Measurements from ENCODE around the gene NUDT13. TPM values are rescaled to one million over a fixed set of nuclear protein-coding genes. Genes with fewer than 3 reads are reported as not detected.

The NUDT13 gene
- total and polyA plus RNA-seq, 2 of the 4 experiments (the other 2 are of a cell fraction), result 0.90 to 1.7 TPM

- TF ChIP-seq NFE2L2 (IDR thresholded peaks at IDR 0.05; ENCODE audit: low read depth, low read length) (no peak), CHD1 (IDR thresholded peaks at IDR 0.05; ENCODE audit: low read depth, low read length) (no peak)
Measured at GRCh38 chr10:73076360-73077183, 33.7 kb upstream of the NUDT13 start (continued).

DNA sequence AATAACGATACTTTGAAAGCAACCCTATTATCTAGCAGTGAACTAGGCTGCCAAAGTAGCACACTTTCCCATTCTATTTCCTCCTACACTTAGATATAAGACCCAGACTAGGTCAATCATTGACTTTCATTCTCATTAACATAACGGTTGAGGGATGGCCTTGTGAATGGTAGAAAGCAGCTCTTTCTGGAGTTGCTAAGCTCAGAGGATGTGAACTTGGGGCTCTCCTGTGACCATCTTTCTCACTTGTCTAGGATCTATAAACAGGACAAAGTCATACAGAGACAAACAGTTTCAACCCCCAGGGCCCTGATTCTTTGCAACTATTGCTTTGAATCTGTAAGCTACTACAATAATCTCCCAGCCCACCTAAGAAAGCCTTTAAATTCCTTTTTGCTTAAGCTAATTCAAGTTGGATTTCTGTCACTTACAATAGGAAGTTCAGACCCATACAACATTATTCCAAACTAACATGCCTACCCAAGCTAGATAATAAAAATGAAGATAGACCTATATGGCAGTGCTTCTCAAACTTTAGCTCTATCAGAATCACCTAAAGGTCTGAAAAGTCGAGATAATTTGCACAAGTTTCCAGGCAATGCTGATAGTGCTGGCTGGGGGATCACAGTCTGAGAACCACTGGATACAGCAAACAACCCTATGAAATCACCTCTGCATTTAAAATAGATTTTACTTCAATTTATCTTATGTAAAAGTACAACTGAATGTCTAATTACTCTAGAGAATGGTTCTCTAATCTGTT is 30.3 kb upstream of the NUDT13 start:
- Histone ChIP-seq H2BK20ac (ENCODE audit: low read depth, low read length) (no peak overlapping the region), H2BK5ac (ENCODE audit: low read depth, low read length, poor library complexity, severe bottlenecking) (no peak overlapping the region), H3K36me3 (ENCODE audit: control insufficient read depth, insufficient read depth, low read length) (peaks cover 4% of the 10 kb centered on the region; the same call in 1 of the 2 replicates), H3K9me3 (ENCODE audit: control insufficient read depth, insufficient read depth, low read length) (no peaks in the 10 kb centered on the region), H3K9ac (ENCODE audit: low read depth, low read length) (no peak overlapping the region), H3K14ac (replicated peaks; ENCODE audit: low read depth, low read length) (no peak overlapping the region), H3K4me3 (ENCODE audit: insufficient read depth, low read depth, low read length) (no peak overlapping the region), H4K91ac (ENCODE audit: insufficient read depth, low read depth, low read length) (no peak overlapping the region), H3K4me2 (ENCODE audit: low read depth, low read length) (no peak overlapping the region), H3K56ac (ENCODE audit: extremely low read depth, insufficient read depth, low read length) (no peak overlapping the region), H4K8ac (ENCODE audit: low read depth in 2 of 2, low read length in 2 of 2) (no peak overlapping the region), H2BK120ac (ENCODE audit: low read depth, low read length) (no peak overlapping the region), H4K5ac (ENCODE audit: low read depth, low read length) (no peak overlapping the region), H4K20me1 (ENCODE audit: insufficient read depth, low read length) (peaks cover 81% of the 10 kb centered on the region), H2AK5ac (ENCODE audit: low read depth, low read length) (no peak overlapping the region), H3K79me1 (ENCODE audit: low read depth in 1 of 2, low read length in 2 of 2) (peaks cover 3 to 70% of the 10 kb centered on the region in 2 experiments), H3K18ac (ENCODE audit: low read depth, low read length) (no peak overlapping the region), H3K27me3 (ENCODE audit: control insufficient read depth, insufficient read depth, low read length) (no peaks in the 10 kb centered on the region), H2AFZ (replicated peaks; ENCODE audit: low read length, poor library complexity) (no peak overlapping the region), H3K23ac (ENCODE audit: low read depth, low read length) (no peak overlapping the region), H3K4me1 (ENCODE audit: control insufficient read depth, insufficient read depth, low read length) (peaks cover 7% of the 10 kb centered on the region; the same call in 1 of the 2 replicates), H3K9me1 (ENCODE audit: insufficient read depth, low read length) (peaks cover 7% of the 10 kb centered on the region), H2AK9ac (replicated peaks; ENCODE audit: low read depth, low read length, poor library complexity) (no peak overlapping the region), H3K27ac (ENCODE audit: insufficient read depth, low read length) (no peak overlapping the region), H3K4ac (ENCODE audit: low read depth, low read length) (no peak overlapping the region), H2BK15ac (ENCODE audit: low read depth, low read length) (no peak overlapping the region)
- BruUV-seq (replicated peaks), result no TSS peak
- in situ Hi-C loops (cut with MboI; ENCODE audit: low sequenced_read_pairs) (no loop called here), intact Hi-C loops (cut with micrococcal nuclease) (no loop called here), dilution Hi-C loops (cut with HindIII; ENCODE audit: low sequenced_read_pairs, unreplicated experiment) (no loop called here)
- DNase-seq (no peak), ATAC-seq (ENCODE audit: low read depth) (no peak)
- POLR2A ChIA-PET (ENCODE audit: unreplicated experiment), result interaction anchor here (0.6 kb wide), 1 partner anchor 418 kb away, joined by 9 read pairs; no protein-coding TSS in a partner anchor
- WGBS, 2 experiments (ENCODE audit: extremely low coverage in 2 of 2, insufficient read length in 1 of 2), result no CpG with 5 or more reads among the region's 3 CpGs
- CTCF ChIA-PET, result no interaction called here
- TF ChIP-seq MAFK (IDR thresholded peaks at IDR 0.05; ENCODE audit: low read depth, low read length), result no peak
- no peak for TF ChIP-seq RFX5 (IDR thresholded peaks at IDR 0.05; ENCODE audit: low read depth, low read length)
- no peak for TF ChIP-seq MAZ (IDR thresholded peaks at IDR 0.05; ENCODE audit: borderline replicate concordance, low read depth, low read length)
- TF ChIP-seq FOS (IDR thresholded peaks at IDR 0.05; ENCODE audit: low read depth, low read length), result no peak
- TF ChIP-seq BHLHE40 (IDR thresholded peaks at IDR 0.05; ENCODE audit: low read depth, low read length), result no peak
- TF ChIP-seq SMC3 (IDR thresholded peaks at IDR 0.05; ENCODE audit: low read depth, low read length), result no peak
- no peak for TF ChIP-seq MXI1 (IDR thresholded peaks at IDR 0.05; ENCODE audit: borderline replicate concordance, low read depth, low read length)
- no peak for TF ChIP-seq CTCF (conservative IDR thresholded peaks at IDR 0.05; ENCODE audit: low read depth, low read length)
- TF ChIP-seq NFE2L2 (IDR thresholded peaks at IDR 0.05; ENCODE audit: low read depth, low read length), result no peak
- TF ChIP-seq POLR2A (IDR thresholded peaks at IDR 0.05; ENCODE audit: low read depth, low read length), result no peak
- TF ChIP-seq, protein P1, sequence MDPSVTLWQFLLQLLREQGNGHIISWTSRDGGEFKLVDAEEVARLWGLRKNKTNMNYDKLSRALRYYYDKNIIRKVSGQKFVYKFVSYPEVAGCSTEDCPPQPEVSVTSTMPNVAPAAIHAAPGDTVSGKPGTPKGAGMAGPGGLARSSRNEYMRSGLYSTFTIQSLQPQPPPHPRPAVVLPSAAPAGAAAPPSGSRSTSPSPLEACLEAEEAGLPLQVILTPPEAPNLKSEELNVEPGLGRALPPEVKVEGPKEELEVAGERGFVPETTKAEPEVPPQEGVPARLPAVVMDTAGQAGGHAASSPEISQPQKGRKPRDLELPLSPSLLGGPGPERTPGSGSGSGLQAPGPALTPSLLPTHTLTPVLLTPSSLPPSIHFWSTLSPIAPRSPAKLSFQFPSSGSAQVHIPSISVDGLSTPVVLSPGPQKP (IDR thresholded peaks at IDR 0.05; ENCODE audit: borderline replicate concordance, low read depth, low read length), result no peak
